ENCODE results near the gene MINDY3. TPM values are rescaled to one million over a fixed set of nuclear protein-coding genes. Genes with fewer than 3 reads are reported as not detected.

Gene MINDY3
- total RNA-seq, 1 donor from 2014 or later: 28.6 TPM

DNA sequence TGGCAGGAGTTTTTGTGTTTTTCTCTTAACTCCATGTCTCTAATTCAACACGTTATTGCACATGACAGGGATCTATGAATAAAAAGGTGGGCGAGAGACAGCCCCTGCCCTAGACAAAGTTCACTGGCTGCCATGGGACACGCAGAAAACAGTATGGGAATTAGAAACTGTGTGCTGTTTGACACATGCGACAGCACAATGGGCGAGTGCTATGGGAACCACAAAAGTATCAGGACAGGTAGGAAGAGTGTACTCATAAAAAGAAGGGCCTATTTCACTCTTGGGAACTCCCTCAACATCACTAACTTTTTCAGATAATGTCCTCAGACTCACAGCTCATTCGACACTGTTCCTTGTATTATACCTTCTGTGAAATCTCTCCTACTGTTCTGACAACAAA, 45.7 kb downstream of the MINDY3 start:
- Mint-ChIP-seq H3K36me3 (peaks cover 19% of the 10 kb centered on the region), H3K4me1 (peaks cover 10% of the 10 kb centered on the region), H3K27ac (no peak overlapping the region), H3K27me3 (ENCODE audit: low read depth) (no peaks in the 10 kb centered on the region), H3K4me3 (no peak overlapping the region), H3K9me3 (no peaks in the 10 kb centered on the region)
- no peak for DNase-seq (ENCODE audit: low spot score in 2 of 2, unreplicated experiment in 2 of 2)
- TF ChIP-seq, protein P1, sequence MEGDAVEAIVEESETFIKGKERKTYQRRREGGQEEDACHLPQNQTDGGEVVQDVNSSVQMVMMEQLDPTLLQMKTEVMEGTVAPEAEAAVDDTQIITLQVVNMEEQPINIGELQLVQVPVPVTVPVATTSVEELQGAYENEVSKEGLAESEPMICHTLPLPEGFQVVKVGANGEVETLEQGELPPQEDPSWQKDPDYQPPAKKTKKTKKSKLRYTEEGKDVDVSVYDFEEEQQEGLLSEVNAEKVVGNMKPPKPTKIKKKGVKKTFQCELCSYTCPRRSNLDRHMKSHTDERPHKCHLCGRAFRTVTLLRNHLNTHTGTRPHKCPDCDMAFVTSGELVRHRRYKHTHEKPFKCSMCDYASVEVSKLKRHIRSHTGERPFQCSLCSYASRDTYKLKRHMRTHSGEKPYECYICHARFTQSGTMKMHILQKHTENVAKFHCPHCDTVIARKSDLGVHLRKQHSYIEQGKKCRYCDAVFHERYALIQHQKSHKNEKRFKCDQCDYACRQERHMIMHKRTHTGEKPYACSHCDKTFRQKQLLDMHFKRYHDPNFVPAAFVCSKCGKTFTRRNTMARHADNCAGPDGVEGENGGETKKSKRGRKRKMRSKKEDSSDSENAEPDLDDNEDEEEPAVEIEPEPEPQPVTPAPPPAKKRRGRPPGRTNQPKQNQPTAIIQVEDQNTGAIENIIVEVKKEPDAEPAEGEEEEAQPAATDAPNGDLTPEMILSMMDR (IDR thresholded peaks at IDR 0.05; ENCODE audit: unreplicated experiment): no peak

DNA sequence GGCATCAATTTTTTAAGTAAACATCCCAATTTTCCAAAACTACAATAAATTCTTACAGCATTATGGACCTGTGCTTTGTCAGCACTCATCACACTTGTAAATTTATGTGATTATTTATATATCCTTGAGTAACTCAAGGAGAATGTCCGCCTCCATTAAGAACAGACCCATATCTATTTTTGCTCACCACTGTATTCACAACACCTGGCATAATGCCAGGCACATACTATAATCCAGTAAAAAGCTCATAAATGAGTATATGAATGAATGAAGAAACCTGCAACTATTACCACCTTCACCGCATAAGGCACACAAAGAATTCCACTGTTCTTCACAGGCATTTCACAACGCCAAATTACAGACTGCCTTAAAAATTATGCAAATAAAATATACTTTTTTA, 46.9 kb downstream of the MINDY3 start:
- DNase-seq (ENCODE audit: low spot score in 2 of 2, unreplicated experiment in 2 of 2): no peak
- no peaks in the 10 kb centered on the region for H3K27me3 Mint-ChIP-seq (ENCODE audit: low read depth)
- TF ChIP-seq, protein P1 (IDR thresholded peaks at IDR 0.05; ENCODE audit: unreplicated experiment): no peak
- peaks cover 12% of the 10 kb centered on the region for H3K36me3 Mint-ChIP-seq
- peaks cover 10% of the 10 kb centered on the region for H3K4me1 Mint-ChIP-seq
- no peak overlapping the region for H3K27ac Mint-ChIP-seq
- no peaks in the 10 kb centered on the region for H3K9me3 Mint-ChIP-seq
- no peak overlapping the region for H3K4me3 Mint-ChIP-seq

DNA sequence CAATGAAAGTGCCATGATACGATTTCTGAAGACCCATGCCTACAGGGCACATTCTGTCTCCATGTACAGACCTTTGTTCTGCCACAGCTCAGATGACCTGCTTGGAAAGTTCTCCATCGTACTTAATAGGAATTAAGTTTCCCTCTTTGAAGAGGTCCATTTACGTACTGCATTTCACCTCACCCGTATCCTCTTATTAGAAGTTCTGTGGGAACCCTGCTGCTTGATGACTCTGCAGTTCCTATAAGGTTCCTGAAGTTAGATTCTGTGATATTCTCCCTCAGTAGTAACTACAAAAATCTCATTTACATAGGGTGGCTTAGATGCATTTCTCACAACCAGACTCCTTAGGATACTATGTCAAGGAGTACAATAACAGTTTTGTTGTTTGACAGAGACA, 50.9 kb downstream of the MINDY3 start:
- DNase-seq (ENCODE audit: low spot score in 2 of 2, unreplicated experiment in 2 of 2): no peak
- H3K27ac Mint-ChIP-seq: no peak overlapping the region
- H3K4me1 Mint-ChIP-seq: peaks cover 2% of the 10 kb centered on the region
- H3K4me3 Mint-ChIP-seq: no peak overlapping the region
- H3K36me3 Mint-ChIP-seq: peaks cover 4% of the 10 kb centered on the region
- H3K27me3 Mint-ChIP-seq (ENCODE audit: low read depth): no peaks in the 10 kb centered on the region
- no peaks in the 10 kb centered on the region for H3K9me3 Mint-ChIP-seq
- TF ChIP-seq, protein P1 (IDR thresholded peaks at IDR 0.05; ENCODE audit: unreplicated experiment): no peak

DNA sequence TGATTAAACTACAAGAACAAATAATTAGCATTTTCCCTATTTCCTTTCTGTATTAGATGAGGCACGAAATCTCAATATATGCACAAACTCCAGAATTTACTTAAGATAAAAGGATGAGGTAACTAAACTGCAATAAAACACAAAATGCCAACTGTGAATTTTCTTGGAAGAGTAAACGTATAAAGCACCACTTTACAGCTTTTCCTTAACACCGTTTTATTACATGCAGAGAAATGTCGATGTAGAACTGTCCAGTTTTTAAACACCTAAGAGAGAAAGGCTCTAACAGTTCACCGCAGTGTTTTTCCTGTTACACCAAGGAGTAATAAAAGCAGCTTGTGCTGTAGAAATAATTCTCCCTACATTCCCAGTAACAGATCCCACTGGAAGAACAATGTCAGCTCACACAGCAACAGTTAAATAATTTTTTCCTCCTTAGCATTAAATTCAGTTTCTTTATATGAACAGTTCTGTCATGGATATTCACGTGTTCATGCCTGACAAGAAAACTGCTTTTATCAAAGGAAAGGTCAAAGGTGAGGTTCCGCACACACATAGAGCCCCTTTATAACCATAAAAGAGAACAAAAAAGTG, 52.0 kb downstream of the MINDY3 start:
- Mint-ChIP-seq H3K4me1 (peaks cover 5% of the 10 kb centered on the region), H3K36me3 (peaks cover 4% of the 10 kb centered on the region), H3K27me3 (ENCODE audit: low read depth) (no peaks in the 10 kb centered on the region), H3K27ac (no peak overlapping the region), H3K9me3 (no peaks in the 10 kb centered on the region), H3K4me3 (no peak overlapping the region)
- TF ChIP-seq, protein P1 (IDR thresholded peaks at IDR 0.05; ENCODE audit: unreplicated experiment): no peak
- DNase-seq (ENCODE audit: low spot score in 2 of 2, unreplicated experiment in 2 of 2): no peak

DNA sequence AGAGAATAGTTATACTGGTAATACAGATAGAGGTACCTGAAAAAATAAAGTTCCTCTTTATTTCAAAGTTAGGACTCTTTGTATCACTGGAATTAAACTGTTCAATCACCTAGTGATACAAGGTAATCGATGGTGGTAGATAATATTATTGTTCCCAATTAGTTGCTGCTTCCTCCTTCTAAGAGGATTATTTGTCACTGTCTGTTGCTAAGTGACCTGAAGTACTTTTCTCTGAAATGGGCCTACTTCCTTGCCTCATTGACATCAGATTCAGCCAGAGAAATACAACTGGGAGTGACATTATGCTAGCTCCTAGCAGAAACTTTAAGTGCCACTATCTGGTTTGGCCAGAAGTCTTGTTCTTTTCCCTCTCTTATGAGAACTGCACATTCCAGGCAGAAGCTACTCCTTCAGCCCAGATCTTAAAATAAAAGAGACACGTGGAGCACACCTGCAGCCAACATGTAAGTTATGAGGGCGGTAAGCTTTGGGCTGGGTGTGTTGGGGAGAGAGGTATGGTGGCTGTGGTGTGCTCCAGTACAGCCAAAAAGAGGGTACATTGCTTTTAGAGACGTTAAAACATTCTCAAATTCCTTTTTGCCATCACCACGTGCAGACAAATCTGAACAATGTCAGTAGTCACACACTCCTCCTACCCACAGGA, 54.8 kb downstream of the MINDY3 start:
- Mint-ChIP-seq H3K9me3 (peaks cover 13% of the 10 kb centered on the region), H3K27me3 (ENCODE audit: low read depth) (no peaks in the 10 kb centered on the region), H3K27ac (no peak overlapping the region)

More for the DNA sequence above, 54.8 kb downstream of the MINDY3 start:
- TF ChIP-seq, protein P1 (IDR thresholded peaks at IDR 0.05; ENCODE audit: unreplicated experiment): no peak
- Mint-ChIP-seq H3K36me3 (peaks cover 20% of the 10 kb centered on the region), H3K4me3 (no peak overlapping the region), H3K4me1 (peaks cover 6% of the 10 kb centered on the region)
- DNase-seq (ENCODE audit: low spot score in 2 of 2, unreplicated experiment in 2 of 2): no peak
